CD14-positive monocyte (primary cell): ENCODE measurements around the gene MT1X. TPM values are rescaled to one million over a fixed set of nuclear protein-coding genes. Genes with fewer than 3 reads are reported as not detected.

ENCODE experiments used
- DNase-seq, 3 donors: peaks; one replicate each; pipeline ENCODE4 v3.0.0-alpha.2; 2011 to 2022
- H2AFZ ChIP-seq: 2 replicates; pipeline ENCODE4 v1.6.0; 2012; ENCODE audit warnings: mild to moderate bottlenecking, low read depth, low read length, inconsistent platforms; ENCODE audit not compliant: insufficient read depth, poor library complexity, severe bottlenecking
- H3K27ac ChIP-seq, 2 donors: 1 replicate in 1 of 2; 2 replicates in 1 of 2; pipeline ENCODE4 v1.5.1; 2012 to 2013; ENCODE audit warnings: low read length in 2 of 2, control low read depth in 1 of 2, inconsistent platforms in 1 of 2, low read depth in 1 of 2, mild to moderate bottlenecking in 1 of 2
- H3K27me3 ChIP-seq, 2 donors: one replicate each; pipeline versions ENCODE4 v1.6.0 to v1.6.1; 2011 to 2013; ENCODE audit warnings: low read length in 2 of 2; ENCODE audit not compliant: control insufficient read depth in 2 of 2, insufficient read depth in 2 of 2
- H3K36me3 ChIP-seq, 2 donors: replicated peaks in 1 of 2; 1 replicate in 1 of 2; 2 replicates in 1 of 2; pipeline versions ENCODE4 v1.5.1 to v1.6.1; 2012 to 2013; ENCODE audit warnings: low read length in 2 of 2, control low read depth in 1 of 2, inconsistent platforms in 1 of 2, mild to moderate bottlenecking in 1 of 2; ENCODE audit not compliant: insufficient read depth in 2 of 2, control insufficient read depth in 1 of 2
- H3K4me1 ChIP-seq, 2 donors: 1 replicate in 1 of 2; 2 replicates in 1 of 2; pipeline versions ENCODE4 v1.5.1 to v1.6.1; 2012 to 2013; ENCODE audit warnings: low read length in 2 of 2, control low read depth in 1 of 2, inconsistent platforms in 1 of 2, mild to moderate bottlenecking in 1 of 2, moderate library complexity in 1 of 2; ENCODE audit not compliant: insufficient read depth in 2 of 2, control insufficient read depth in 1 of 2
- H3K4me2 ChIP-seq: replicated peaks from 2 replicates; pipeline ENCODE3; 2012; ENCODE audit warnings: low read length, moderate library complexity, mild to moderate bottlenecking; ENCODE audit not compliant: poor library complexity, severe bottlenecking; ENCODE audit errors: extremely low read depth
- H3K4me3 ChIP-seq, 3 experiments: fragments of 200-600 bp in 1 of 3; sonication (generic) in 1 of 3; replicated peaks in 1 of 3; 1 replicate in 2 of 3; 2 replicates in 1 of 3; pipeline ENCODE4 v1.5.1; 2011 to 2013; ENCODE audit warnings: low read length in 3 of 3, mild to moderate bottlenecking in 3 of 3, control low read depth in 2 of 3, low read depth in 2 of 3, inconsistent platforms in 1 of 3, moderate library complexity in 1 of 3
- H3K79me2 ChIP-seq: 2 replicates; pipeline ENCODE4 v1.6.0; 2012; ENCODE audit warnings: mild to moderate bottlenecking, control low read depth, inconsistent platforms, low read length, moderate library complexity; ENCODE audit not compliant: insufficient read depth
- H3K9ac ChIP-seq: 2 replicates; pipeline ENCODE4 v1.6.0; 2017; ENCODE audit warnings: low read length, mild to moderate bottlenecking; ENCODE audit not compliant: insufficient read depth, poor library complexity, severe bottlenecking
- H3K9me3 ChIP-seq, 2 donors: replicated peaks in 1 of 2; 1 replicate in 1 of 2; 2 replicates in 1 of 2; pipeline versions ENCODE4 v1.5.1 to v1.6.1; 2012 to 2013; ENCODE audit warnings: low read length in 2 of 2, control low read depth in 1 of 2; ENCODE audit not compliant: control insufficient read depth in 1 of 2, insufficient read depth in 1 of 2
- H4K20me1 ChIP-seq: 2 replicates; pipeline ENCODE4 v1.6.0; 2012; ENCODE audit warnings: mild to moderate bottlenecking, low read length, control low read depth, moderate library complexity; ENCODE audit not compliant: insufficient read depth
- H3K27ac Mint-ChIP-seq, 7 donors: one replicate each; pipeline ENCODE4 v1.8.0; 2020; ENCODE audit warnings: mild to moderate bottlenecking in 7 of 7, mixed read lengths in 7 of 7, moderate library complexity in 6 of 7, inconsistent platforms in 2 of 7
- H3K27me3 Mint-ChIP-seq, 3 donors: one replicate each; pipeline ENCODE4 v1.8.0; 2021 to 2022; ENCODE audit warnings: low read depth in 3 of 3, mild to moderate bottlenecking in 3 of 3, mixed read lengths in 3 of 3, moderate library complexity in 3 of 3, inconsistent platforms in 1 of 3
- H3K36me3 Mint-ChIP-seq, 2 donors: one replicate each; pipeline ENCODE4 v1.8.0; 2020; ENCODE audit warnings: mixed read lengths in 2 of 2, inconsistent platforms in 1 of 2, mild to moderate bottlenecking in 1 of 2
- H3K4me1 Mint-ChIP-seq: one replicate; pipeline ENCODE4 v1.8.0; 2020; ENCODE audit warnings: mild to moderate bottlenecking, mixed read lengths
- H3K4me3 Mint-ChIP-seq, 2 donors: one replicate each; pipeline ENCODE4 v1.8.0; 2020; ENCODE audit warnings: mild to moderate bottlenecking in 2 of 2, mixed read lengths in 2 of 2, moderate library complexity in 1 of 2
- H3K9me3 Mint-ChIP-seq, 7 donors: one replicate each; pipeline ENCODE4 v1.8.0; 2020 to 2022; ENCODE audit warnings: mixed read lengths in 7 of 7, mild to moderate bottlenecking in 6 of 7, moderate library complexity in 6 of 7, inconsistent platforms in 2 of 7
- CTCF ChIP-seq: fragments of 200-600 bp; IDR thresholded peaks from one replicate; pipeline ENCODE4 v1.8.0; 2022; ENCODE audit warnings: antibody characterized with exemption, mild to moderate bottlenecking
- WGBS: methylation state at CpG from one replicate; pipeline ENCODE4 v1.1.5; 2013; ENCODE audit warnings: missing lambda C conversion rate; ENCODE audit not compliant: insufficient coverage; 5-methylcytosine and 5-hydroxymethylcytosine counted together
- intact Hi-C, 2 donors: fragments of 100-400 bp; cut with micrococcal nuclease; formaldehyde crosslinking; loops; one replicate each; pipeline versions ENCODE4 v1.15.0 to v1.15.1; 2023
- polyA plus RNA-seq, 3 donors: library from polyadenylated mRNA; depleted of rRNA in 1 of 3; unstranded in 2 of 3; stranded (reverse) in 1 of 3; fragments of 300-500 nt in 2 of 3; fragments of >200 nt in 1 of 3; fragmentation: Illumina TruSeq in 2 of 3; gene quantifications; 1 replicate in 2 of 3; 2 replicates in 1 of 3; pipeline ENCODE4 v1.2.3, GENCODE V29; 2012 to 2021

The MT1X gene
- polyA plus RNA-seq, 3 donors: 34.5 to 87.9 (median 55.4) TPM

GRCh38 chr16:56669005-56669839 is 13.0 kb upstream of the MT1X start, which contains the start of gene MT1H:
MT1H (plus strand) TSS chr16:56669814; CDS start chr16:56669885, 71 bp downstream.
- H3K36me3 Mint-ChIP-seq: peaks cover 0 to 2% of the 10 kb centered on the region in 2 donors
- peaks cover 27% of the 10 kb centered on the region for H3K4me1 Mint-ChIP-seq
- H3K27ac ChIP-seq: no peak within 1 kb of the TSS
- H3K4me1 ChIP-seq: peaks cover 11 to 20% of the 10 kb centered on the region in 2 donors
- intact Hi-C loops: no loop called here
- no peak within 1 kb of the TSS for H2AFZ ChIP-seq
- peak within 1 kb of the TSS in 1 of 2 donors; percentile 87 for H3K4me3 Mint-ChIP-seq
- H3K4me3 ChIP-seq: no peak within 1 kb of the TSS
- H3K9ac ChIP-seq: no peak within 1 kb of the TSS
- peak within 1 kb of the TSS in 2 of 7 donors; percentile 45 to 63 for H3K27ac Mint-ChIP-seq
- TF ChIP-seq CTCF: no peak
- H3K9me3 Mint-ChIP-seq: peaks cover 0 to 18% (median 4%) of the 10 kb centered on the region in 7 donors
- H3K79me2 ChIP-seq: no peaks in the 10 kb centered on the region
- H3K36me3 ChIP-seq: no peaks in the 10 kb centered on the region
- peaks cover 64 to 99% of the 10 kb centered on the region in 2 donors for H3K27me3 ChIP-seq
- peaks cover 0 to 31% of the 10 kb centered on the region in 2 donors for H3K9me3 ChIP-seq
- no peaks in the 10 kb centered on the region for H4K20me1 ChIP-seq
- 7% methylated on average over 37 of the region's 38 CpGs for WGBS
- H3K4me2 ChIP-seq: peak within 1 kb of the TSS; percentile 26
- H3K27me3 Mint-ChIP-seq: peaks cover 87 to 99% (median 95%) of the 10 kb centered on the region in 3 donors
- no peak for DNase-seq

- Mint-ChIP-seq H3K4me1 (peaks cover 27% of the 10 kb centered on the region), H3K4me3 (peak overlapping the region in 1 of 2 donors; percentile 87), H3K9me3 (peaks cover 0 to 18% (median 4%) of the 10 kb centered on the region in 7 donors), H3K27me3 (peaks cover 88 to 97% (median 93%) of the 10 kb centered on the region in 3 donors), H3K36me3 (peaks cover 1 to 2% of the 10 kb centered on the region in 2 donors), H3K27ac (peak overlapping the region in 2 of 7 donors; percentile 45 to 63)
- Histone ChIP-seq H2AFZ (no peak overlapping the region), H3K9ac (no peak overlapping the region), H3K4me2 (peak overlapping the region; percentile 26), H3K4me3 (no peak overlapping the region), H3K4me1 (peaks cover 11 to 20% of the 10 kb centered on the region in 2 donors), H3K9me3 (peaks cover 0 to 28% of the 10 kb centered on the region in 2 donors), H3K27ac (no peak overlapping the region), H3K36me3 (no peaks in the 10 kb centered on the region), H3K27me3 (peaks cover 57 to 95% of the 10 kb centered on the region in 2 donors), H4K20me1 (no peaks in the 10 kb centered on the region), H3K79me2 (no peaks in the 10 kb centered on the region)
- TF ChIP-seq CTCF: no peak
- WGBS: 6% methylated on average over 12 of the region's 19 CpGs
- intact Hi-C loops: no loop called here
- peak in 2 of 3 donors; percentile 8 to 21 for DNase-seq
Observed at GRCh38 chr16:56669840-56670619, 12.2 kb upstream of the MT1X start.
